HepG2 (cell line): ENCODE results near the gene POLL. TPM values are rescaled to one million over a fixed set of nuclear protein-coding genes. Genes with fewer than 3 reads are reported as not detected.
A peak's percentile ranks its signal among the peaks of the same experiment; 100 is the strongest.

ENCODE experiments used
- AHR ChIP-seq: IDR thresholded peaks from 2 replicates; pipeline ENCODE4 v1.6.1; 2018; ENCODE audit warnings: missing genetic modification reagents, missing compliant biosample characterization
- CERS6 ChIP-seq: sonication (generic); formaldehyde crosslinking; IDR thresholded peaks from 2 replicates; pipeline ENCODE4 v1.5.0; 2020; ENCODE audit warnings: missing genetic modification reagents
- CTCF ChIP-seq: sonication (generic); formaldehyde crosslinking; IDR thresholded peaks from 2 replicates; pipeline ENCODE4 v1.5.0; 2020; ENCODE audit warnings: mild to moderate bottlenecking, missing genetic modification reagents, moderate library complexity
- ELF3 ChIP-seq: IDR thresholded peaks from 2 replicates; pipeline ENCODE4 v1.6.1; 2016; ENCODE audit warnings: missing genetic modification reagents, missing compliant biosample characterization
- FOXA1 ChIP-seq, 2 experiments: fragments of 450-650 bp in 1 of 2; sonication (generic) in 1 of 2; formaldehyde crosslinking in 1 of 2; IDR thresholded peaks; 2 replicates each; pipeline versions ENCODE4 v1.4.0 to v1.6.1; 2016 to 2020; ENCODE audit warnings: missing genetic modification reagents in 1 of 2
- HOXA3 ChIP-seq: sonication (generic); formaldehyde crosslinking; IDR thresholded peaks from 2 replicates; pipeline ENCODE4 v1.5.0; 2020; ENCODE audit warnings: missing genetic modification reagents
- JUNB ChIP-seq: sonication (generic); formaldehyde crosslinking; IDR thresholded peaks from 2 replicates; pipeline ENCODE4 v1.8.0; 2022; ENCODE audit warnings: missing genetic modification reagents, mild to moderate bottlenecking, borderline replicate concordance
- KDM5A ChIP-seq: fragments of 200-600 bp; sonication (generic); IDR thresholded peaks from 2 replicates; pipeline ENCODE4 v1.7.0; 2018; ENCODE audit warnings: antibody characterized with exemption, mild to moderate bottlenecking, low read length, borderline replicate concordance
- KLF6 ChIP-seq: IDR thresholded peaks from 2 replicates; pipeline ENCODE4 v1.8.0; 2016; ENCODE audit warnings: missing biosample characterization, missing genetic modification reagents
- MYC ChIP-seq: sonication (generic); formaldehyde crosslinking; IDR thresholded peaks from 2 replicates; pipeline ENCODE4 v1.9.0; 2021; ENCODE audit warnings: missing genetic modification reagents, borderline replicate concordance
- NPAS2 ChIP-seq: sonication (generic); formaldehyde crosslinking; IDR thresholded peaks from 2 replicates; pipeline ENCODE4 v1.8.0; 2022; ENCODE audit warnings: mild to moderate bottlenecking, missing genetic modification reagents, borderline replicate concordance
- SALL1 ChIP-seq: sonication (generic); formaldehyde crosslinking; IDR thresholded peaks from 2 replicates; pipeline ENCODE4 v1.8.0; 2022; ENCODE audit warnings: mild to moderate bottlenecking, missing genetic modification reagents
- TBL1XR1 ChIP-seq: fragments of 150-350 bp; IDR thresholded peaks from 2 replicates; pipeline ENCODE4 v1.6.1; 2014; ENCODE audit warnings: borderline replicate concordance, low read length; ENCODE audit not compliant: partially characterized antibody
- TBP ChIP-seq: sonication (generic); formaldehyde crosslinking; IDR thresholded peaks from 2 replicates; pipeline ENCODE4 v1.5.0; 2020; ENCODE audit warnings: missing genetic modification reagents
- THAP11 ChIP-seq: IDR thresholded peaks from 2 replicates; pipeline ENCODE4 v1.6.1; 2016; ENCODE audit warnings: missing biosample characterization, missing genetic modification reagents
- ZFP36L1 ChIP-seq: sonication (generic); formaldehyde crosslinking; IDR thresholded peaks from 2 replicates; pipeline ENCODE4 v1.8.0; 2022; ENCODE audit warnings: mild to moderate bottlenecking, missing genetic modification reagents, moderate library complexity
- ZNF160 ChIP-seq: sonication (generic); formaldehyde crosslinking; IDR thresholded peaks from 2 replicates; pipeline ENCODE4 v1.8.0; 2022; ENCODE audit warnings: mild to moderate bottlenecking, inconsistent platforms, missing genetic modification reagents
- ZNF253 ChIP-seq: sonication (generic); formaldehyde crosslinking; IDR thresholded peaks from 2 replicates; pipeline ENCODE4 v1.8.0; 2022; ENCODE audit warnings: mild to moderate bottlenecking, missing genetic modification reagents, borderline replicate concordance
- ZNF382 ChIP-seq: sonication (generic); formaldehyde crosslinking; IDR thresholded peaks from 2 replicates; pipeline ENCODE4 v1.5.0; 2020; ENCODE audit warnings: missing genetic modification reagents, mild to moderate bottlenecking, borderline replicate concordance
- ZNF687 ChIP-seq: sonication (generic); formaldehyde crosslinking; IDR thresholded peaks from 2 replicates; pipeline ENCODE4 v1.5.1; 2020; ENCODE audit warnings: mild to moderate bottlenecking, missing genetic modification reagents, moderate library complexity
- ZNF777 ChIP-seq: sonication (generic); formaldehyde crosslinking; IDR thresholded peaks from 2 replicates; pipeline ENCODE4 v1.4.0; 2020; ENCODE audit warnings: missing genetic modification reagents
- polyA plus RNA-seq, 8 experiments: library from polyadenylated mRNA; depleted of rRNA in 3 of 8; stranded (reverse) in 7 of 8; unstranded in 1 of 8; fragments of >200 nt; fragmentation: Illumina TruSeq in 4 of 8; extraction: Trizol in 4 of 8; gene quantifications; 2 replicates each; pipeline versions ENCODE4 v1.2.1 to v1.2.3, GENCODE V29; 2011 to 2016; ENCODE audit warnings: low read depth in 4 of 8, missing spikeins in 1 of 8, mixed read lengths in 1 of 8; ENCODE audit not compliant: insufficient read depth in 1 of 8
- total RNA-seq, 5 experiments: library from RNA; depleted of rRNA; stranded (reverse); fragments of >200 nt; fragmentation: Illumina TruSeq; extraction: Trizol; gene quantifications; 2 replicates each; pipeline ENCODE4 v1.2.3, GENCODE V29; 2016; ENCODE audit warnings: low read depth in 1 of 5
- TF ChIP-seq, protein P1 (sequence below): sonication (generic); formaldehyde crosslinking; IDR thresholded peaks from 2 replicates; pipeline ENCODE4 v1.9.0; 2021; ENCODE audit warnings: missing genetic modification reagents, mild to moderate bottlenecking, borderline replicate concordance

Gene POLL
- total and polyA plus RNA-seq, 2 of the 13 experiments (the other 11 are each of a cell fraction or from before 2014, with no cell fraction given): 13.8 to 19.1 TPM

DNA sequence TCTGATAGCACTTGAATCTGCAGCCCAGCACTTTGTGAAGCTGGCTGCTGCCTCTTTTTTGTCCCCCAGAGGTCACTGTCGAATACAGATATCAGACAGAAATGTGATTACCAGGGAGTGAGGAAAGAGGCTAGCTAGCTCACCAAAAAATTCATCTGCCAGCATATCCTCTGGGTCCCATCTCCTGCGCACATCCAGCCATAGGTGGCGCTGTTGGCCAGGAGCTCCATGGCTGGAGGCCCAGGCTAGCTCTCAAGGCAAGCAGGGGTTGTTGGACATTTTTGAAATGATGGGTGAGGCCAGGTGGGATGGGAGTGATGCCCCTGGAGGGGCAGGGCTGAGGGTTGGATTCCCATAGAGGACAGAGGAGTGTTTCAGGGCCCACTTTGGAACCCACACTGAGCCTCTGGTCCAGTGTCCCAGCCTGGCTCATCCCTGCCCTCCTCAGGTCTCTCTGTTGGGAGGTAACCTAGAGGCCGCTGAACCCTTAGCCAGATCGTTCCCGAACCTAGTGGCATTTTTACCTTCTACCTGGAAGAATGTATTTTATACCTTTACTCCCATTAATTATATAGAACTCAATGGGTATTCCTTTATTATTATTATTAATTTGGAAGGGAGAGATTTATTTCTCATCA, 14.8 kb upstream of the POLL start (continued):
- TF ChIP-seq ZNF382 (CRISPR knock-in tag) (no peak), ZNF160 (CRISPR knock-in tag) (no peak), JUNB (CRISPR knock-in tag) (no peak), NPAS2 (CRISPR knock-in tag) (no peak), CERS6 (CRISPR knock-in tag) (no peak), ZFP36L1 (no peak), SALL1 (CRISPR knock-in tag) (peak; percentile 37; the same call in 1 of the 2 replicates), ZNF777 (CRISPR knock-in tag) (no peak), CTCF (CRISPR knock-in tag) (peak; percentile 96), TBL1XR1 (no peak), THAP11 (CRISPR knock-in tag) (no peak), KLF6 (CRISPR knock-in tag) (no peak), AHR (CRISPR knock-in tag) (no peak), FOXA1 (IDR thresholded peaks at IDR 0.05) (no peak), FOXA1 (CRISPR knock-in tag; IDR thresholded peaks at IDR 0.05) (no peak), ELF3 (CRISPR knock-in tag) (no peak), HOXA3 (0 out of 2 replicates have a peak, but pooled peaks have one; percentile 21), ZNF687 (peak; percentile 33), TBP (CRISPR knock-in tag) (0 out of 2 replicates have a peak, but pooled peaks have one; percentile 22), KDM5A (no peak), ZNF253 (no peak), MYC (CRISPR knock-in tag) (no peak)
- TF ChIP-seq, protein P1, sequence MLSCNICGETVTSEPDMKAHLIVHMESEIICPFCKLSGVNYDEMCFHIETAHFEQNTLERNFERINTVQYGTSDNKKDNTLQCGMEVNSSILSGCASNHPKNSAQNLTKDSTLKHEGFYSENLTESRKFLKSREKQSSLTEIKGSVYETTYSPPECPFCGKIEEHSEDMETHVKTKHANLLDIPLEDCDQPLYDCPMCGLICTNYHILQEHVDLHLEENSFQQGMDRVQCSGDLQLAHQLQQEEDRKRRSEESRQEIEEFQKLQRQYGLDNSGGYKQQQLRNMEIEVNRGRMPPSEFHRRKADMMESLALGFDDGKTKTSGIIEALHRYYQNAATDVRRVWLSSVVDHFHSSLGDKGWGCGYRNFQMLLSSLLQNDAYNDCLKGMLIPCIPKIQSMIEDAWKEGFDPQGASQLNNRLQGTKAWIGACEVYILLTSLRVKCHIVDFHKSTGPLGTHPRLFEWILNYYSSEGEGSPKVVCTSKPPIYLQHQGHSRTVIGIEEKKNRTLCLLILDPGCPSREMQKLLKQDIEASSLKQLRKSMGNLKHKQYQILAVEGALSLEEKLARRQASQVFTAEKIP: no peak
